Neural progenitor cell (in vitro differentiated cells): ENCODE results near the gene LOC101059915. TPM values are rescaled to one million over a fixed set of nuclear protein-coding genes. Genes with fewer than 3 reads are reported as not detected.
"Not testable (repeated sequence)": the region's sequence is repeated elsewhere in the genome, so short reads cannot be mapped to it uniquely, and the experiment has no call there.

Experiments
- DNase-seq: peaks from one replicate; pipeline ENCODE4 v3.0.0-alpha.2; 2016; ENCODE audit warnings: low spot score
- H2AFZ ChIP-seq: fragments of 200-600 bp; sonication (generic); replicated peaks from 2 replicates; pipeline ENCODE4 v1.6.1; 2016; ENCODE audit warnings: antibody characterized with exemption
- H3F3A ChIP-seq: fragments of 200-600 bp; sonication (generic); 2 replicates; pipeline ENCODE4 v1.6.1; 2016; ENCODE audit warnings: antibody characterized with exemption, low read depth
- H3K27ac ChIP-seq: fragments of 200-600 bp; sonication (generic); 2 replicates; pipeline ENCODE4 v1.5.1; 2016; ENCODE audit warnings: mild to moderate bottlenecking
- H3K27me3 ChIP-seq: fragments of 200-600 bp; sonication (generic); 2 replicates; pipeline ENCODE4 v1.6.1; 2016; ENCODE audit warnings: mild to moderate bottlenecking, moderate library complexity
- H3K36me3 ChIP-seq: fragments of 200-600 bp; sonication (generic); 2 replicates; pipeline ENCODE4 v1.5.1; 2016
- H3K4me1 ChIP-seq: fragments of 200-600 bp; sonication (generic); 2 replicates; pipeline ENCODE4 v1.6.1; 2016; ENCODE audit warnings: mixed run types
- H3K4me2 ChIP-seq: fragments of 200-600 bp; sonication (generic); 2 replicates; pipeline ENCODE4 v1.6.1; 2016
- H3K4me3 ChIP-seq: fragments of 200-600 bp; sonication (generic); 2 replicates; pipeline ENCODE4 v1.5.1; 2016
- H3K79me2 ChIP-seq: fragments of 200-600 bp; sonication (generic); 2 replicates; pipeline ENCODE4 v1.6.1; 2016; ENCODE audit warnings: low read depth
- H3K9ac ChIP-seq: fragments of 200-600 bp; sonication (generic); 2 replicates; pipeline ENCODE4 v1.6.1; 2016
- H3K9me3 ChIP-seq: fragments of 200-600 bp; sonication (generic); 2 replicates; pipeline ENCODE4 v1.5.1; 2016; ENCODE audit warnings: low read depth
- H4K20me1 ChIP-seq: fragments of 200-600 bp; sonication (generic); 2 replicates; pipeline ENCODE4 v1.6.1; 2016; ENCODE audit warnings: low read depth
- H3K27ac Mint-ChIP-seq: 3 replicates; pipeline ENCODE4 v1.8.0; 2021; ENCODE audit warnings: mixed read lengths
- H3K27me3 Mint-ChIP-seq: 2 replicates; pipeline ENCODE4 v1.8.0; 2022; ENCODE audit warnings: low read depth, mild to moderate bottlenecking, inconsistent platforms, moderate library complexity, mixed read lengths; ENCODE audit not compliant: insufficient read depth
- H3K36me3 Mint-ChIP-seq: 3 replicates; pipeline ENCODE4 v1.8.0; 2021; ENCODE audit warnings: mixed read lengths
- H3K4me1 Mint-ChIP-seq: 3 replicates; pipeline ENCODE4 v1.8.0; 2021; ENCODE audit warnings: mixed read lengths
- H3K4me3 Mint-ChIP-seq: 3 replicates; pipeline ENCODE4 v1.8.0; 2021; ENCODE audit warnings: mild to moderate bottlenecking, moderate library complexity, mixed read lengths
- H3K9me3 Mint-ChIP-seq: 3 replicates; pipeline ENCODE4 v1.8.0; 2020; ENCODE audit warnings: mixed read lengths
- small RNA-seq: library from RNA; depleted of rRNA; stranded (forward); fragments of <200 nt; gene quantifications from one replicate; pipeline ENCODE3, GENCODE V24; 2015
- total RNA-seq: library from RNA; depleted of rRNA; stranded (reverse); fragments of >200 nt; gene quantifications from 2 replicates; pipeline ENCODE4 v1.2.3, GENCODE V29; 2015; ENCODE audit warnings: low replicate concordance

LOC101059915 gene

GRCh38 chrX:71714064-71714463 lies 46.7 kb downstream of the LOC101059915 start:
- not testable (repeated sequence) for H3K27ac ChIP-seq, H3K4me3 ChIP-seq, H3K4me2 ChIP-seq, DNase-seq, H3K4me3 Mint-ChIP-seq, H3K27me3 ChIP-seq, H3F3A ChIP-seq, H3K4me1 Mint-ChIP-seq, H3K79me2 ChIP-seq, H3K9me3 Mint-ChIP-seq, H2AFZ ChIP-seq, H4K20me1 ChIP-seq, H3K9me3 ChIP-seq, H3K36me3 Mint-ChIP-seq, H3K9ac ChIP-seq, H3K27me3 Mint-ChIP-seq, H3K4me1 ChIP-seq, H3K27ac Mint-ChIP-seq, H3K36me3 ChIP-seq

DNA sequence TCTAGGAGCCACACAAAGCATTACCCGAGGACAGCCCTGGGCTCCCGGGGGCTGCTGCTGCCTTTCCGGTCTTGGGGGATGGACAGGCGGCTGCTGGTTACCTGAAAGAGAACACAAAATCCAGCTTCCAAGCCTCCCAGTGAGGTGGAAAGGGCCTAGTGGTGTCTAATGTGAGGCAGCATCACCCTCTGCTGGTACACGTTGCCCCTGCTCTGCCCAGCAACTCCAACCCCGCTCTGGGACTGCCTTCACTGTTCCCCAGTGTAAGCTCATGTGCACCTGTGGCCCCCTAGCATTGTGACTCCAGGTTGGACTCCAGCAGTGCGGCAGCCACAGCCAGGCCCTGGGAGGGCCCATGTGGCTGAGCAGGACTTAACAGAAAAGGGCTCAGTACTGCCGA lies 48.2 kb downstream of the LOC101059915 start:
- H3K27ac Mint-ChIP-seq: not testable (repeated sequence)

GRCh38 chrX:71716323-71716722 lies 49.0 kb downstream of the LOC101059915 start:
- not testable (repeated sequence) for H3K79me2 ChIP-seq, H3K9me3 ChIP-seq, DNase-seq, H3K9ac ChIP-seq, H3K27me3 ChIP-seq, H4K20me1 ChIP-seq, H3K27ac ChIP-seq, H3K27ac Mint-ChIP-seq, H2AFZ ChIP-seq, H3K4me3 ChIP-seq, H3K4me1 Mint-ChIP-seq, H3K9me3 Mint-ChIP-seq, H3K4me3 Mint-ChIP-seq, H3K4me1 ChIP-seq, H3K36me3 ChIP-seq, H3K27me3 Mint-ChIP-seq, H3K4me2 ChIP-seq, H3K36me3 Mint-ChIP-seq, H3F3A ChIP-seq

More for the DNA sequence above, 48.2 kb downstream of the LOC101059915 start:
- H3K4me3 Mint-ChIP-seq, H3K36me3 Mint-ChIP-seq, H3K4me1 Mint-ChIP-seq, H3K27me3 Mint-ChIP-seq, H3K36me3 ChIP-seq, H3K4me1 ChIP-seq, H3K9me3 ChIP-seq, H3K27ac ChIP-seq, H3K79me2 ChIP-seq, H3K27me3 ChIP-seq, DNase-seq, H3F3A ChIP-seq, H2AFZ ChIP-seq, H3K9ac ChIP-seq, H3K9me3 Mint-ChIP-seq, H3K4me2 ChIP-seq, H3K4me3 ChIP-seq, H4K20me1 ChIP-seq: not testable (repeated sequence)

DNA sequence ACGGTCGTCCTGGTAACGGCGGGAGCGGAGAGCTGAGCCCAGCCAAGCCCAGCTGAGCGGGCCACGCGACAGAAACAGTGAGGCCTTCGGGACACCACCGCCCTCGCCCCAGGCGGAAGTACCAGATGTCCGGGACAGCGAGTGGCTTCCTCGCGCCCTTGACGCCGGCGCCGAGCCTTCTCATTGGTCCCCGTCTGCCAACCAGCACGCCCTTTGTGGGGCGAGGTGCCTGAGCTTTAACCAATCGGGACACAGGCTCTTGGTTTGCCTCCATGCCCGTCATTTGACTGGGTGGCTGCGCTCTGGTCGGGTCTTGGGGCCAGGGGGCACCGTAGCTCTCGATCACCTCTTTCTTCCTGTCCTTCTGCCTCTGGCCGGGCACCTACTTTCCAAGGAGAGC lies 50.8 kb downstream of the LOC101059915 start, which contains the start of gene CXorf49:
TSS of gene CXorf49 (minus strand) at position 101 of the 400 bp plus-strand sequence. CDS start 134 bp downstream, outside the sequence.
- not testable (repeated sequence) for H3K4me3 ChIP-seq, H3K4me3 Mint-ChIP-seq, H2AFZ ChIP-seq, H3K27me3 ChIP-seq, H3K36me3 Mint-ChIP-seq, DNase-seq, H3K27ac Mint-ChIP-seq, H3K36me3 ChIP-seq, H3K79me2 ChIP-seq, H3K4me2 ChIP-seq, H3K4me1 ChIP-seq, H3K9ac ChIP-seq, H3K9me3 Mint-ChIP-seq, H3K4me1 Mint-ChIP-seq, H3K9me3 ChIP-seq, H4K20me1 ChIP-seq, H3K27me3 Mint-ChIP-seq, H3F3A ChIP-seq, H3K27ac ChIP-seq

GRCh38 chrX:71719195-71719594 lies 51.8 kb downstream of the LOC101059915 start:
- not testable (repeated sequence) for H3K4me3 ChIP-seq, H3K27ac ChIP-seq, H3F3A ChIP-seq, H3K36me3 Mint-ChIP-seq, H3K4me1 Mint-ChIP-seq, H3K4me3 Mint-ChIP-seq, H3K27ac Mint-ChIP-seq, H3K9ac ChIP-seq, H2AFZ ChIP-seq, H3K36me3 ChIP-seq, H3K27me3 Mint-ChIP-seq, H3K9me3 Mint-ChIP-seq, H3K9me3 ChIP-seq, H4K20me1 ChIP-seq, H3K79me2 ChIP-seq, H3K27me3 ChIP-seq, H3K4me1 ChIP-seq, H3K4me2 ChIP-seq, DNase-seq

DNA sequence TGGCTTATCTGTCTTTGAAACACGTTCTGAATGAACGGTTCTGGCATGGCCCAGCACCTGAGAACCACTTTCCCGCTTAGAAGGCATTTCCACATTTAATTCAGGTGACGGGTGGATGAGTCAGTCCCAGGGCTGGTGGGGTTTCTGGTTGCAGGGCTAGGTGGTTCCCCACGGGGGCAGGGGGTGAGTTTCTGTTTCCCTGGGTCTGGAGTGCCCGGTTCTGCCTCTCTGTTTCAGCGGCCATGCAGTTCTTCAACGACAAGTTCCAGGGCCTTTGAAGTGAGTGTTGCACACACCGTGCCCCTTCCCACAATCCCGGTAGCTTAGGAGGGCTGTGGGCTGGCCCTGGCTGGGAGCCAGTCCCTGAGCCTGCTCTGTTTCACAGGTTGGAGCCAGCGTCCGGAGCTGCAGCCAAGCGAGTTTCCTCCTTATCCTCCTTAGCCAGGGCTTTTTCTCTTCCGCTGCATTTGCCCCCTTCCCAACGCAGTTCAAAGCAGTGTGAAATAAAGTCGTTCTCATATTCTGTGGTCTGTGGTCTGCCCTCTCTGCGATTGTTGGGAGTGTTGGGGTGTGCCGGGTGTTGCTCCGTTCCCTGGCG lies 53.0 kb downstream of the LOC101059915 start:
- H3K9me3 ChIP-seq, H3K27me3 ChIP-seq, H3K27ac Mint-ChIP-seq, H3K4me1 ChIP-seq, DNase-seq, H3K27ac ChIP-seq, H3K4me1 Mint-ChIP-seq, H3K79me2 ChIP-seq, H4K20me1 ChIP-seq, H3K4me2 ChIP-seq, H3K9me3 Mint-ChIP-seq, H2AFZ ChIP-seq, H3K9ac ChIP-seq, H3K4me3 ChIP-seq, H3K27me3 Mint-ChIP-seq, H3K36me3 ChIP-seq, H3K4me3 Mint-ChIP-seq, H3K36me3 Mint-ChIP-seq, H3F3A ChIP-seq: not testable (repeated sequence)

Small RNA genes lying within 50 kb of the gene (small RNA-seq; reads per million reads assigned to genes)
- gene BX276092.4: not detected

Other genes with a start within 250 kb of the LOC101059915 start
- gene OGT, start 134.4 kb upstream of the LOC101059915 start, total RNA-seq: 214 and 287 TPM in 2 replicates
- gene GCNA, start 89.1 kb upstream of the LOC101059915 start, total RNA-seq: 0.62 and 0.97 TPM in 2 replicates
- gene CXCR3, start 49.0 kb upstream of the LOC101059915 start, total RNA-seq: not detected in 2 replicates
- not detected in 2 replicates for gene CXorf49, start 50.7 kb downstream of the LOC101059915 start, total RNA-seq
- gene CXorf49B, start 95.8 kb downstream of the LOC101059915 start, total RNA-seq: not detected in 2 replicates
- gene NHSL2, start 243.3 kb downstream of the LOC101059915 start, total RNA-seq: 3.9 and 4.0 TPM in 2 replicates